Right atrium auricular region (tissue), 2 donors: Measurements from ENCODE around the gene FAM237A. TPM values are rescaled to one million over a fixed set of nuclear protein-coding genes. Genes with fewer than 3 reads are reported as not detected.

Experiments used
- DNase-seq: peaks from one replicate; pipeline ENCODE4 v3.0.0-alpha.2; 2019; ENCODE audit warnings: low spot score
- H3K27ac ChIP-seq, 2 donors: fragments of 200-600 bp; sonication (generic); 1 replicate in 1 of 2; 2 replicates in 1 of 2; pipeline ENCODE4 v1.5.1; 2016 to 2019
- H3K27me3 ChIP-seq, 2 donors: fragments of 200-600 bp; sonication (generic); one replicate each; pipeline versions ENCODE4 v1.5.1 to v1.6.0; 2017 to 2019
- H3K36me3 ChIP-seq: fragments of 200-600 bp; sonication (generic); one replicate; pipeline ENCODE4 v1.5.1; 2016
- H3K4me1 ChIP-seq, 2 donors: fragments of 200-600 bp; sonication (generic); one replicate each; pipeline versions ENCODE4 v1.5.1 to v1.6.0; 2017 to 2019
- H3K4me3 ChIP-seq, 2 donors: fragments of 200-600 bp; sonication (generic); 1 replicate in 1 of 2; 2 replicates in 1 of 2; pipeline ENCODE4 v1.5.1; 2017 to 2019; ENCODE audit warnings: mild to moderate bottlenecking in 1 of 2, moderate library complexity in 1 of 2
- H3K9me3 ChIP-seq, 2 donors: fragments of 200-600 bp; sonication (generic); one replicate each; pipeline ENCODE4 v1.5.1; 2019
- total RNA-seq, 2 donors: library from RNA; depleted of rRNA; stranded (reverse); fragments of >200 nt; gene quantifications; one replicate each; pipeline ENCODE4 v1.1.0, GENCODE V29; 2016
- TF ChIP-seq, protein P1 (sequence below), 2 donors: fragments of 200-600 bp; sonication (generic); IDR thresholded peaks; one replicate each; pipeline ENCODE4 v1.5.1; 2019; ENCODE audit warnings: antibody characterized with exemption in 2 of 2

FAM237A gene
- total RNA-seq, 2 donors from 2014 or later, result not detected

DNA sequence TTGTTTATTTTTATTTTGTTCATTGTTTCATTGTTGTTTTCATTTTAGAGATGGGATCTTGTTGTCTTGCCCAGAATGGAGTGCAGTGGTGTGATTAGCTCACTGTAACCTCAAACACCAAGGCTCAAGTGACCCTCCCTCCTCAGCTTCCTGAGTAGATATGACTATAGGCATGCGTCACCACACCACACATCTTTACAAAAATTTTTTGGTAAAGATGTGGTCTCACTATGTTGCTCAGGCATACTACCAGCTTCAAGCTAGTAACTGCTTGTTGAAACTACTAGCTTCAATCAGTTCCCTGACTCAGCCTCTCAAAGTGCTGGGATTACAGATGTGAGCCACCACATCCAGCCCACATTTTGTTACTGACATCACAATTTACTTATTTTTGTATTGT is 14.8 kb downstream of the FAM237A start:
- Histone ChIP-seq H3K4me3 (no peak overlapping the region), H3K36me3 (no peaks in the 10 kb centered on the region), H3K27ac (no peak overlapping the region), H3K9me3 (peaks cover 0 to 14% of the 10 kb centered on the region in 2 donors), H3K27me3 (no peaks in the 10 kb centered on the region), H3K4me1 (no peaks in the 10 kb centered on the region)
- DNase-seq, result no peak
- TF ChIP-seq, protein P1, sequence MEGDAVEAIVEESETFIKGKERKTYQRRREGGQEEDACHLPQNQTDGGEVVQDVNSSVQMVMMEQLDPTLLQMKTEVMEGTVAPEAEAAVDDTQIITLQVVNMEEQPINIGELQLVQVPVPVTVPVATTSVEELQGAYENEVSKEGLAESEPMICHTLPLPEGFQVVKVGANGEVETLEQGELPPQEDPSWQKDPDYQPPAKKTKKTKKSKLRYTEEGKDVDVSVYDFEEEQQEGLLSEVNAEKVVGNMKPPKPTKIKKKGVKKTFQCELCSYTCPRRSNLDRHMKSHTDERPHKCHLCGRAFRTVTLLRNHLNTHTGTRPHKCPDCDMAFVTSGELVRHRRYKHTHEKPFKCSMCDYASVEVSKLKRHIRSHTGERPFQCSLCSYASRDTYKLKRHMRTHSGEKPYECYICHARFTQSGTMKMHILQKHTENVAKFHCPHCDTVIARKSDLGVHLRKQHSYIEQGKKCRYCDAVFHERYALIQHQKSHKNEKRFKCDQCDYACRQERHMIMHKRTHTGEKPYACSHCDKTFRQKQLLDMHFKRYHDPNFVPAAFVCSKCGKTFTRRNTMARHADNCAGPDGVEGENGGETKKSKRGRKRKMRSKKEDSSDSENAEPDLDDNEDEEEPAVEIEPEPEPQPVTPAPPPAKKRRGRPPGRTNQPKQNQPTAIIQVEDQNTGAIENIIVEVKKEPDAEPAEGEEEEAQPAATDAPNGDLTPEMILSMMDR (IDR thresholded peaks at IDR 0.05), result no peak

DNA sequence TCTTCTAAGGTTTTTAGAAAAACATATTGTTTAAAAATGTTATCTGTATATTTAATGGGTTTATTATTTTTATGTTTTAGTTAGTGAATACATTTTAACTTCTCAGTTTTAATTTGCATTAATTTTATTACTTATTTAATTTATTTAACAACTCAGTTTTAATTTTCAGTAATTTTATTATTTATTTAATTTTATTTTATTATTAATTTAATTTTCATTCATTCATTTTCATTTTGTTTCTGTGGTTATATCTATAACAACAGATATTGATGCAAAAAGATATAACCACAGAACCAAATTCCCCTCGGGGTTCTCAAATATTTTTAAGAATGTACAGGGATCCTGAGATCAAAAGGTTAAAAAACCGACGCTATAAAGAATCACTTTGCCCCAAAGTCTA is 23.0 kb downstream of the FAM237A start:
- H3K27me3 ChIP-seq, result no peaks in the 10 kb centered on the region
- H3K4me1 ChIP-seq, result no peaks in the 10 kb centered on the region
- no peak overlapping the region for H3K27ac ChIP-seq
- H3K4me3 ChIP-seq, result no peak overlapping the region
- no peak for DNase-seq
- H3K9me3 ChIP-seq, result no peaks in the 10 kb centered on the region
- TF ChIP-seq, protein P1 (IDR thresholded peaks at IDR 0.05), result no peak
- no peaks in the 10 kb centered on the region for H3K36me3 ChIP-seq

DNA sequence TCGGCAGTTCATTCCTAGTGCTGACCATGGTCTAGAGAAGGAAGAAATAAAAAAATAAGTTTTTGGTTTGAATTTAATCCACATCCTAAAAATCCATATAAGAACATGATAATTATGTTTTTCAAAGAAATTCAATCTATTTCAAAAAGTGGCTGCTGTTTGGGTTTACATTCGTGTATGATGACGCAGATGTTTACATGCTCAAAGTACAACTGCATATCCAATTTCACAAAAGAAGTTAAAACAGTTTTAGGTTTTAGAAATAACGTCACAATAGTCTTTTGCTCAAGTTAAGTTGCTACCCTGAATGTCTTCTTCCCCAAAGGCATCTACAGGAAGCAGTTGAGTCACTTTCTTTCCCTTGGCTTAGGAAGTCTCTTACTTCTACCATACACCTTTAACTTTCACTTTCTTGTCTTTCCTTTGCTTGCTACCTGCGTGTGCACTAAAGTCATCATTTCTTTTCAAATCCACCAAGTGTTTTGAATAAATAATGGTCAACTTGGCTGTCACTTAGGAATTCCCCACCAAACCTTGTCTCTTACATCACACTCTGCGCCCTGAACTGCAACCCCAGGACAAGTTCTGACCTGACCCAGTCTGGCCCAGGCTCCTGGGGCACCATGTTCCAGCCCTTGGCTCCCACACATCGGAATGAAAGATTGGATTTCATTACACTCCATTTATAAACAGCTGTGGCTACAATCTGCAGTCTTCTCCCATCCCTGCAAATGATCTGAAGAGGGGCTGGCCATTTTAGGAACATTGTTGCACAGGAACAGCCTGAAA is 28.4 kb downstream of the FAM237A start:
- DNase-seq, result no peak
- Histone ChIP-seq H3K4me3 (no peak overlapping the region), H3K9me3 (no peaks in the 10 kb centered on the region), H3K27ac (no peak overlapping the region), H3K36me3 (no peaks in the 10 kb centered on the region), H3K4me1 (no peaks in the 10 kb centered on the region), H3K27me3 (no peaks in the 10 kb centered on the region)
- TF ChIP-seq, protein P1 (IDR thresholded peaks at IDR 0.05), result no peak

DNA sequence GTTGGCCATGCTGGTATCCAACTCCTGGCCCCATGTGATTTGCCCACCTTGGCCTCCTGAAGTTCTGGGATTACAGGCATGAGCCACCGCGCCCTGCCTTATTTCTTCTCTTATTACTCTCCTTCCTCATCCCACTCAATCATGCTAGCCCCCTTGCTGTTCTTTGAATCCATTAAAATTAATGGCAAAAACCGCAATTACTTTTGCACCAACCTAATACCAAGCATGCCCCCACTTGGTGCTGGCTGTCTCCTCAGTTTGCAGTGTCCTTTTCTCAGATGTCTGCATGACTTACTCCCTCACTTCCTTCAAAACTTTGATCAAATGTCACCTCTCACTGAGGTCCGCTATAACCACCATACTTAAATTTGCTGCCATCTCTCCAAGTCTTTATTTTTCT is 41.3 kb downstream of the FAM237A start:
- DNase-seq, result no peak
- no peaks in the 10 kb centered on the region for H3K27me3 ChIP-seq
- no peaks in the 10 kb centered on the region for H3K4me1 ChIP-seq
- H3K4me3 ChIP-seq, result no peak overlapping the region
- H3K9me3 ChIP-seq, result no peaks in the 10 kb centered on the region
- no peaks in the 10 kb centered on the region for H3K36me3 ChIP-seq
- no peak overlapping the region for H3K27ac ChIP-seq
- TF ChIP-seq, protein P1 (IDR thresholded peaks at IDR 0.05), result no peak

DNA sequence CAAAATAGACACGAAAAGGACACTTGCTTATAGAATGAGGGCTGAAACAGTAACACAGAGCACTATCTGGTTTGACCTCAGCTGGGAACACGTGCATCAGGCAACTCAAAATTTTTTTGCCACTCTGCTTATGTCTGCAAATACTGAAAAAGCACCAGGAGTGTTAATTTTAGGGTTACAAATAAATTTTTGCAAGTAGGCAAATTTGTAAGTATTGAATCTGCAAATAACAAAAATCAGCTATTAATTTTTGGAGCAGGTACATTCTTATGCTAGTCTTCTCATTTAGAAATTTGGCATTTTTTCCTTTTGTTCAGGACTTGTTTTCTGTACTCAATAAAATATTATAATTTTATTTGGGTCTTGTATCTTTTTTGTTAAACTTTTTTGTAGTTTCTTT is 46.2 kb downstream of the FAM237A start:
- no peak overlapping the region for H3K4me3 ChIP-seq
- no peak overlapping the region for H3K27ac ChIP-seq
- H3K4me1 ChIP-seq, result no peaks in the 10 kb centered on the region
- no peak for DNase-seq
- H3K27me3 ChIP-seq, result no peaks in the 10 kb centered on the region
- H3K9me3 ChIP-seq, result no peaks in the 10 kb centered on the region
- no peaks in the 10 kb centered on the region for H3K36me3 ChIP-seq
- TF ChIP-seq, protein P1 (IDR thresholded peaks at IDR 0.05), result no peak

DNA sequence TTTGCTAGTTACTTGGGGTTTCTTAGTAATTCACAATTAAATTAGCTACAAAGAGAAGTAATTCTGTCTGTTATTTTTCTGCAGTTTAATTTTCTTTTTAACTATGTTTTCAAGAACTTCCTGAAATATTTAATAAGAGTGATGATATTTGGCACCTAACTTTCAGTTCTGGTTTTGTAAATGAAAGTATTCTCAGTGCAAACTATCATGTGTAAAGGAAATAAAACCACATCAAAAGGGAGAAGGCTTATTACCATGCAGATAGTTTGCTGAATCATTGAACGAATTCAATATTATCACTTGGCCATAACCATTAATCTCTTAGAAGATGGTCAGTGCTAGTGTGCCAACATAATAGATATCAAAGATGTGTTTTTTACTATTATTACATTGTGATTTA is 46.7 kb downstream of the FAM237A start:
- no peak overlapping the region for H3K27ac ChIP-seq
- DNase-seq, result no peak

More for the DNA sequence above, 46.7 kb downstream of the FAM237A start:
- Histone ChIP-seq H3K36me3 (no peaks in the 10 kb centered on the region), H3K27me3 (no peaks in the 10 kb centered on the region), H3K4me1 (no peaks in the 10 kb centered on the region), H3K4me3 (no peak overlapping the region), H3K9me3 (no peaks in the 10 kb centered on the region)
- TF ChIP-seq, protein P1 (IDR thresholded peaks at IDR 0.05), result no peak
